SK-N-SH (cell line): Measurements from ENCODE around the gene ADPRH.

ENCODE experiments used
- CHD2 ChIP-seq: fragments of 150-350 bp; IDR thresholded peaks from 2 replicates; pipeline ENCODE4 v1.6.1; 2018; ENCODE audit warnings: low read length; ENCODE audit not compliant: partially characterized antibody
- CTCF ChIP-seq: fragments of 200-600 bp; sonication (generic); IDR thresholded peaks from 2 replicates; pipeline ENCODE4 v1.6.1; 2017; ENCODE audit warnings: antibody characterized with exemption, mild to moderate bottlenecking, moderate library complexity
- EP300 ChIP-seq, 2 experiments: IDR thresholded peaks; 2 replicates each; pipeline versions ENCODE4 v1.4.0 to v1.6.1; 2012; ENCODE audit warnings: borderline replicate concordance in 1 of 2, low read depth in 1 of 2, low read length in 1 of 2
- GABPA ChIP-seq: IDR thresholded peaks from 2 replicates; pipeline ENCODE4 v1.4.0; 2012; ENCODE audit warnings: low read depth, mild to moderate bottlenecking
- JUND ChIP-seq: IDR thresholded peaks from 2 replicates; pipeline ENCODE4 v1.4.0; 2012
- NFIC ChIP-seq: IDR thresholded peaks from 2 replicates; pipeline ENCODE4 v1.4.0; 2012; ENCODE audit warnings: borderline replicate concordance
- NRF1 ChIP-seq: IDR thresholded peaks from 2 replicates; pipeline ENCODE4 v1.6.1; 2012; ENCODE audit warnings: low read depth, mild to moderate bottlenecking, low read length
- RAD21 ChIP-seq: IDR thresholded peaks from 2 replicates; pipeline ENCODE4 v1.6.1; 2012; ENCODE audit warnings: mild to moderate bottlenecking, low read length
- RFX5 ChIP-seq: IDR thresholded peaks from 2 replicates; pipeline ENCODE4 v1.6.1; 2012; ENCODE audit warnings: mild to moderate bottlenecking, improper control_type of control experiment, low read length
- TAF1 ChIP-seq: IDR thresholded peaks from 2 replicates; pipeline ENCODE4 v1.6.1; 2012; ENCODE audit warnings: low read depth, mild to moderate bottlenecking, low read length, moderate library complexity, borderline replicate concordance
- TEAD4 ChIP-seq: IDR thresholded peaks from 2 replicates; pipeline ENCODE4 v1.4.0; 2012; ENCODE audit warnings: mild to moderate bottlenecking, borderline replicate concordance; ENCODE audit not compliant: insufficient read depth

- no peak for TF ChIP-seq CHD2
- no peak for TF ChIP-seq TAF1
- TF ChIP-seq RFX5: no peak
- TF ChIP-seq EP300 (IDR thresholded peaks at IDR 0.05; ENCODE audit: borderline replicate concordance in 1 of 2, low read depth in 1 of 2, low read length in 1 of 2): no peak
- TF ChIP-seq CTCF: no peak; the same call in 1 of the 2 replicates
- TF ChIP-seq GABPA: no peak
- no peak for TF ChIP-seq NRF1
- no peak for TF ChIP-seq RAD21
- no peak for TF ChIP-seq NFIC
- TF ChIP-seq TEAD4: no peak
- no peak for TF ChIP-seq JUND
These were observed 19.8 kb upstream of the ADPRH start, which contains the start of gene CD80 for GRCh38 chr3:119559441-119559963.
